H9 (cell line): ENCODE results near the gene CDC14C. TPM values are rescaled to one million over a fixed set of nuclear protein-coding genes. Genes with fewer than 3 reads are reported as not detected.

Source experiments
- DNase-seq: peaks from one replicate; pipeline ENCODE4 v3.0.0-alpha.2; 2017
- H2AFZ ChIP-seq: one replicate; pipeline ENCODE4 v1.6.1; 2013; ENCODE audit warnings: mild to moderate bottlenecking, low read length, control low read depth, moderate library complexity
- H2AK5ac ChIP-seq: 2 replicates; pipeline ENCODE4 v1.6.1; 2013; ENCODE audit warnings: low read length, control low read depth, mixed read lengths; ENCODE audit not compliant: insufficient read length
- H2BK120ac ChIP-seq: one replicate; pipeline ENCODE4 v1.6.1; 2013; ENCODE audit warnings: low read depth, mild to moderate bottlenecking, low read length, control low read depth, inconsistent platforms; ENCODE audit not compliant: poor library complexity, severe bottlenecking
- H2BK12ac ChIP-seq: 2 replicates; pipeline ENCODE4 v1.6.1; 2013; ENCODE audit warnings: low read length, control low read depth, mixed read lengths, low read depth; ENCODE audit not compliant: insufficient read length
- H2BK15ac ChIP-seq: 2 replicates; pipeline ENCODE4 v1.6.1; 2013; ENCODE audit warnings: low read depth, low read length, control low read depth
- H2BK20ac ChIP-seq: one replicate; pipeline ENCODE4 v1.6.1; 2013; ENCODE audit warnings: low read depth, mild to moderate bottlenecking, low read length, control low read depth, inconsistent platforms; ENCODE audit not compliant: poor library complexity, severe bottlenecking
- H2BK5ac ChIP-seq: 2 replicates; pipeline ENCODE4 v1.6.1; 2013; ENCODE audit warnings: low read length, control low read depth, mixed read lengths; ENCODE audit not compliant: insufficient read length
- H3K14ac ChIP-seq: 2 replicates; pipeline ENCODE4 v1.6.1; 2013; ENCODE audit warnings: low read length, control low read depth; ENCODE audit not compliant: insufficient read depth
- H3K18ac ChIP-seq: 2 replicates; pipeline ENCODE4 v1.6.1; 2013; ENCODE audit warnings: low read depth, mild to moderate bottlenecking, mixed read lengths, low read length, control low read depth; ENCODE audit not compliant: insufficient read length
- H3K23ac ChIP-seq: 2 replicates; pipeline ENCODE4 v1.6.1; 2013; ENCODE audit warnings: low read length, control low read depth, mixed read lengths, low read depth; ENCODE audit not compliant: insufficient read length
- H3K23me2 ChIP-seq: 2 replicates; pipeline ENCODE4 v1.6.1; 2013; ENCODE audit warnings: low read depth, mild to moderate bottlenecking, mixed read lengths, low read length, control low read depth; ENCODE audit not compliant: insufficient read length, poor library complexity, severe bottlenecking
- H3K27ac ChIP-seq: 2 replicates; pipeline ENCODE4 v1.5.1; 2013; ENCODE audit warnings: low read length, control low read depth, mixed read lengths, low read depth; ENCODE audit not compliant: insufficient read length
- H3K27me3 ChIP-seq: 2 replicates; pipeline ENCODE4 v1.6.1; 2013; ENCODE audit warnings: low read length, control low read depth, inconsistent platforms; ENCODE audit not compliant: insufficient read depth
- H3K4ac ChIP-seq: 2 replicates; pipeline ENCODE4 v1.6.1; 2013; ENCODE audit warnings: low read depth, mild to moderate bottlenecking, control low read depth, inconsistent platforms, low read length, moderate library complexity
- H3K4me1 ChIP-seq: 2 replicates; pipeline ENCODE4 v1.6.1; 2013; ENCODE audit warnings: low read length, control low read depth, inconsistent platforms; ENCODE audit not compliant: insufficient read depth
- H3K4me2 ChIP-seq: 2 replicates; pipeline ENCODE4 v1.6.1; 2013; ENCODE audit warnings: low read length, control low read depth, mixed read lengths; ENCODE audit not compliant: insufficient read length, insufficient read depth
- H3K56ac ChIP-seq: 2 replicates; pipeline ENCODE4 v1.6.1; 2013; ENCODE audit warnings: low read depth, mild to moderate bottlenecking, mixed read lengths, low read length, control low read depth; ENCODE audit not compliant: insufficient read length
- H3K79me1 ChIP-seq: 2 replicates; pipeline ENCODE4 v1.6.1; 2013; ENCODE audit warnings: low read depth, mild to moderate bottlenecking, moderate library complexity, low read length, control low read depth, inconsistent platforms; ENCODE audit not compliant: insufficient read depth, poor library complexity, severe bottlenecking
- H3K79me2 ChIP-seq: 2 replicates; pipeline ENCODE4 v1.6.1; 2013; ENCODE audit warnings: low read length, control low read depth, inconsistent platforms; ENCODE audit not compliant: insufficient read depth
- H3K9ac ChIP-seq: 2 replicates; pipeline ENCODE4 v1.6.1; 2013; ENCODE audit warnings: low read length, control low read depth, mixed read lengths; ENCODE audit not compliant: insufficient read length; ENCODE audit errors: extremely low read depth
- H3K9me3 ChIP-seq: one replicate; pipeline ENCODE4 v1.6.1; 2013; ENCODE audit warnings: low read depth, low read length, inconsistent platforms; ENCODE audit not compliant: control insufficient read depth
- H3T11ph ChIP-seq: one replicate; pipeline ENCODE4 v1.6.1; 2013; ENCODE audit warnings: mild to moderate bottlenecking, low read length, control low read depth, inconsistent platforms
- H4K20me1 ChIP-seq: one replicate; pipeline ENCODE4 v1.6.1; 2013; ENCODE audit not compliant: control insufficient read depth, insufficient read length, insufficient read depth
- H4K5ac ChIP-seq: 2 replicates; pipeline ENCODE4 v1.6.1; 2013; ENCODE audit warnings: low read depth, mild to moderate bottlenecking, mixed read lengths, low read length, control low read depth; ENCODE audit not compliant: insufficient read length
- H4K8ac ChIP-seq: replicated peaks from 2 replicates; pipeline ENCODE4 v1.6.1; 2013; ENCODE audit warnings: low read length, control low read depth, mixed read lengths, low read depth; ENCODE audit not compliant: insufficient read length
- H4K91ac ChIP-seq: 2 replicates; pipeline ENCODE4 v1.6.1; 2013; ENCODE audit warnings: low read depth, mild to moderate bottlenecking, moderate library complexity, mixed read lengths, low read length, control low read depth; ENCODE audit not compliant: insufficient read length
- H3K27ac Mint-ChIP-seq, 3 experiments: 2 replicates in 2 of 3; 3 replicates in 1 of 3; pipeline ENCODE4 v1.8.0; 2020 to 2021; ENCODE audit warnings: mixed read lengths in 3 of 3, mild to moderate bottlenecking in 1 of 3, moderate library complexity in 1 of 3
- H3K27me3 Mint-ChIP-seq: 2 replicates; pipeline ENCODE4 v1.8.0; 2021; ENCODE audit warnings: low read depth, mild to moderate bottlenecking, moderate library complexity, mixed read lengths
- H3K36me3 Mint-ChIP-seq, 3 experiments: 2 replicates in 2 of 3; 3 replicates in 1 of 3; pipeline ENCODE4 v1.8.0; 2020 to 2021; ENCODE audit warnings: low read depth in 3 of 3, mixed read lengths in 3 of 3; ENCODE audit not compliant: insufficient read depth in 1 of 3
- H3K4me1 Mint-ChIP-seq, 2 experiments: 2 replicates each; pipeline ENCODE4 v1.8.0; 2020; ENCODE audit warnings: mixed read lengths in 2 of 2
- H3K4me3 Mint-ChIP-seq, 2 experiments: 2 replicates in 1 of 2; 3 replicates in 1 of 2; pipeline ENCODE4 v1.8.0; 2020 to 2021; ENCODE audit warnings: mild to moderate bottlenecking in 2 of 2, mixed read lengths in 2 of 2, moderate library complexity in 1 of 2
- H3K9me3 Mint-ChIP-seq, 2 experiments: 2 replicates in 1 of 2; 3 replicates in 1 of 2; pipeline ENCODE4 v1.8.0; 2020; ENCODE audit warnings: mild to moderate bottlenecking in 2 of 2, mixed read lengths in 2 of 2, moderate library complexity in 1 of 2
- CTCF ChIP-seq: fragments of 200-600 bp; sonication (generic); conservative IDR thresholded peaks from 3 replicates; pipeline ENCODE4 v1.8.0; 2021; ENCODE audit warnings: antibody characterized with exemption, mild to moderate bottlenecking
- WGBS: extraction: QIAGEN DNeasy Blood & Tissue Kit; methylation state at CpG from one replicate; pipeline ENCODE4 v1.1.7; 2013; ENCODE audit warnings: missing lambda C conversion rate, low lambda C conversion rate, mixed read lengths; ENCODE audit not compliant: insufficient read length; ENCODE audit errors: extremely low coverage; 5-methylcytosine and 5-hydroxymethylcytosine counted together
- total RNA-seq: library from RNA; stranded (reverse); gene quantifications from 2 replicates; pipeline ENCODE4 v1.2.1, GENCODE V29; 2021

Gene CDC14C
- total RNA-seq, 1 experiment from 2014 or later: not detected

- WGBS: no CpG with 5 or more reads among the region's 5 CpGs
- Histone ChIP-seq H3K27me3 (no peaks in the 10 kb centered on the region), H3K23ac (no peak overlapping the region), H2BK15ac (no peak overlapping the region), H4K20me1 (no peaks in the 10 kb centered on the region), H3K18ac (no peak overlapping the region), H3K79me2 (no peaks in the 10 kb centered on the region), H3K56ac (no peak overlapping the region), H3K79me1 (no peaks in the 10 kb centered on the region), H2BK120ac (no peak overlapping the region), H3K14ac (no peak overlapping the region), H2BK5ac (no peak overlapping the region), H3K27ac (no peak overlapping the region), H3K9ac (no peak overlapping the region), H4K8ac (no peak overlapping the region), H3T11ph (no peak overlapping the region), H3K4me1 (no peaks in the 10 kb centered on the region), H2AFZ (no peak overlapping the region), H3K23me2 (no peaks in the 10 kb centered on the region), H2AK5ac (no peak overlapping the region), H4K91ac (no peak overlapping the region), H3K4me2 (no peak overlapping the region), H2BK20ac (no peak overlapping the region), H4K5ac (no peak overlapping the region), H3K4ac (no peak overlapping the region), H2BK12ac (no peak overlapping the region), H3K9me3 (no peaks in the 10 kb centered on the region)
- Mint-ChIP-seq H3K27me3 (no peaks in the 10 kb centered on the region), H3K36me3 (no peaks in the 10 kb centered on the region), H3K27ac (no peak overlapping the region; a peak in 1 of 7 replicates), H3K4me3 (no peak overlapping the region), H3K4me1 (no peaks in the 10 kb centered on the region), H3K9me3 (no peaks in the 10 kb centered on the region; a peak in 2 of 5 replicates)
- TF ChIP-seq CTCF: no peak
- DNase-seq: no peak
Measured at GRCh38 chr7:48976253-48976652, 51.9 kb downstream of the CDC14C start.
